ENCODE measurements around the gene KCNJ15.
"Not testable (repeated sequence)": the region's sequence is repeated elsewhere in the genome, so short reads cannot be mapped to it uniquely, and the experiment has no call there.

KCNJ15 gene

DNA sequence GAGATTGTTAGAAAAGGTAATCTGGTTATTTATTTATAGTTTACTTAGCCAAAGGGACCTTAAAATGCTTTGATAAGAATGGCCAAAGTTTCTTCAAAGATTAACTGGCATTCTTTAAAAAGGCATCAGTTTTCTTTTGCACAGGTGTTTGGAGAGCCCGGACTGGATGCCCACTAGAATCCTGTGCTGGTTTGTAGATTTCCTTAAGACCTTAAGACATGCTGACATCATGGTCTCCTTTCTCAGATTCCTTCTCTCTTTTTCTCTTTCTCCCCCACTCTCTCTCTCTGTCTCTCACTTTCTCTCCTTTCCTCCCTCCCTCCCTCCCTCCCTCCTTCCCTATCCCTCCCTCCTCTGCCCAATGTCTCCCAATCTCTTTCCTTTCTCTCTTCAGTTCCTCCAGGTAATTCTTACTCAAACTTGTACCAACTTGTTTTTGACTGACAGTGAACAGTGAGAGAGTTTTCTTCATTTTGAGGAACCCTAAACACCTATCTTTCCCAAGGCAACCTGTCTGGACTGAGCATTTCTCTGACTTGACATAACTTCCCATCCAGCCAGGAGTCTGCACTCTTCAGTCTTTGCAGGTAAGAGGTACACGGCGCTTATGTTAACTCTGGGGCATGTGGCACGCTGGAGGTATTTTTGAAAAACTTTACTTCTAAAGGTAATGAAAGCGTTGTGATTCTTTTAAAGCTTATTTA lies at the start of gene KCNJ15:
Gene KCNJ15, plus strand, starts transcription at position 393 of the 704 bp plus-strand sequence. CDS start 42,271 bp downstream, outside the sequence.
- no peak for DNase-seq

DNA sequence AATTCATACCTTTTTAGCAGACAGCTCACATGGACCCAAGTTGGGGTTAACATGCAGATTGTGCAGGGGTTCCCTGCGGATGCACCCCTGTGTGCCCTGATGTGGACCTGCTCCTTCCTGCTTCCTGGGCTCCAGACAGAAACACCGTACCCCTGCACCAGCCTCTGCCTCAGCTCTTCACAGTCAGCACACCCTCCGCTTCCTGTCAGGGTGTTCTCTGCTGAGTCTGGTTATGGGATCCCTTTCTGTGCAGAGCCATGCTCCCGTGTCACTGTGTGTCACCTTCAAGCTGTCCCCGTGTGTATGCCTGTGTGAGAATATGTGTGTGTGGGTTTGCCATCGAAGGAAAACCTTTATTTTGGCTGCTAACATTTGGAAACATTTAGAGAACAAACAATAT lies 48.7 kb upstream of the KCNJ15 start:
- no peak for DNase-seq

DNA sequence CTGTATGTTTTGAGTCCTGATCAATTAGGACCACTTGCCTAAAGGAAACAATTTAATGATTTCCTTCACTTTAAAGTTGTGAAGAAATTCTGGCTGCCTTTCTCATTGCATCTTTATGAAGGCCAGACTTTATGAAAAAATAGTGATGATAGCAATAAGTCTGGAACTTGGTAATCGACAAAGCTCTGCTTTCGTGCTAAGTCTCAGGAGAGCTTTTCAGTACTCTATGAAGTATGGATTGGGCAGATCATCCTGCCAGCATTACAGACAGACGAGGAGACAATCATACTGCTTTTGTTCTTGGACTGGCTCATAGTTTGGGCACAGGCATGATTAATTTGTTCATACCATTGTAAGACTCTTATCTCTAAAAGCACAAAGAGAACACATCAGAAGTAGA lies 45.5 kb upstream of the KCNJ15 start:
- no peak for DNase-seq

DNA sequence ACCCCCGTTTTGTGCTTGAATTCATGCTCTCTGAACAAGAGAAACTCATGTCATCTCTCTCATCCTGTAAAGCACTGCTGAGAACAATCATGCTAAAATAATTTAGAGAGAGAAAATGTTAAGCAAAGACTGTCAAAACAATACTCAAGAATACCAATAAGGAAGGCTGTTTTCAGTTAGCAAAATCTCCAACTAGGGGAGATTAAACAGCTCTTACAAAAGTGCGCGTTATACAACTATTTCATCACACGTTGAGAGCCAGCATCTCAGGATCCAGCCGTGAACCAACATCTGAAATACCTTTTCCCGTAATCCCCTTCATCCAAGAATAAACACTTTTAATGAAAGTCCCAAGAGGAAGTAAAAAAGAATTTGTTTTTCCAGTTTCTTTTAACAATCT lies 44.1 kb upstream of the KCNJ15 start:
- DNase-seq, result no peak

DNA sequence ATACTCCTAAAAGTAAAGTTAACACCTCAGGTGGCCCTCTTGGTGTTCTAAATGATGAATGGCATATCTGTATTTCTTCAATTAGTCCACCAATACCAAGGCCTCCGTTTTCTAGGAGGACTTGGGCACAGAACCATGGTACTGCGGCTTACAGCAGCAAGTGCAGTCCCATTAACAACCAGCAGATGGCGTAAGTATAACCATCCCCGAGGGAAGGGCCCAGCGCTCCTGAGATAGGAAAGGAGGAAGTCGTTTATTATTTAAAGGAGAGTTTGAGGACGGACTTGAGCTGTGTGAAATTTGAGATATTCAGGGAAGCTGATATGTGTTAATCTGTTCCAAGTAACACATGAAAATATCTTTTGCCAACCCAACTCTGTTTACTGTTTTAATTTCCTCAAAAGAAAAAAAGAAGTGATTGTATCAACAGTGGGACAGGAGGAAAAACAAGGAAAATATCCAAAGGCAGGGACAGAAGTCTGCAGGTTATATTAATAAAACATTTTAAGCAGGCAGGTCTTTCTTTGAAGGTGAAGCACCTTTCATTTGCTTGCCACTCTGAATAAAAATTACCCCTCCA lies 37.7 kb upstream of the KCNJ15 start:
- DNase-seq, result peak; percentile 59 to 65

DNA sequence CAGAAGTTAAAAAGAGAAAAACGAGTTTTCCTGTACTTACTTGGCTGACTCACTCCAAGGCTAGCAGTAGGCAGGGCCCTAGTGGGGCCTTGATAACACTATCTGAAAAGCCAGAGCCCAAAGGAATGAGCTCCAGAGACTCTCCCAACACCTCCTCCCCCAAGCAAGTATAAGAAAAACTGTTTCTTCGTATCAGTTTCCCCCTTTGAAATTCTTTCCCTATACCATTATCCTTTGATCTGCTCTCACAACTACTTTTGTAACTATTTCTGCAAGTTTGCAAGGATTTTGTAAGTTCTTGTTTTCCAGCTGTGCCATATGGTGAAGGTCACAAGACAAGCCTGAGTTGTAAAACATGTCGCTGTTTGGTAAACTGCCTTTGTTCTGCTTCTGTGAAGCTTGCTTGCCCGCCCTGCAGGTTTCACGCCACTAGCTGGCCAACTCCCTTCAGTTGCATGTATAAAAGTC lies 36.5 kb upstream of the KCNJ15 start:
- DNase-seq, result no peak

DNA sequence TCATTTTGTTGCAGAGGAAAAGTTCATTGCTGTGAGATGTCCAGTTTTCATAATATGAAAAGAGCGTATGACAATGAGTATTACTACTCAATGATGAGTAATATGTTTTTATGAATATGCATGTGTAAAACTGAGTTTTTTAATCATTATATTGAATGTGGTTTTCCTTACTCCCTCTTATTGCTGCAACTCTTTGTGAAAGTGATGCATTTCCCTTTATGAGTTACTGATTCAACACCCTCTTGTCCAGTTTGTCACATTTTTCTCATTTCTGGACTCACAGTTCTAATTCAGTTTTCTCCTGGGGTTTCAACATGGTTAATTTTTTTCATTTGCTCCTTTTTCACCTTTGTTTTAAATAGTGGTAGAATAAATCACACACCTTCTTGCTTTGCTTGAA lies 35.2 kb upstream of the KCNJ15 start:
- no peak for DNase-seq

DNA sequence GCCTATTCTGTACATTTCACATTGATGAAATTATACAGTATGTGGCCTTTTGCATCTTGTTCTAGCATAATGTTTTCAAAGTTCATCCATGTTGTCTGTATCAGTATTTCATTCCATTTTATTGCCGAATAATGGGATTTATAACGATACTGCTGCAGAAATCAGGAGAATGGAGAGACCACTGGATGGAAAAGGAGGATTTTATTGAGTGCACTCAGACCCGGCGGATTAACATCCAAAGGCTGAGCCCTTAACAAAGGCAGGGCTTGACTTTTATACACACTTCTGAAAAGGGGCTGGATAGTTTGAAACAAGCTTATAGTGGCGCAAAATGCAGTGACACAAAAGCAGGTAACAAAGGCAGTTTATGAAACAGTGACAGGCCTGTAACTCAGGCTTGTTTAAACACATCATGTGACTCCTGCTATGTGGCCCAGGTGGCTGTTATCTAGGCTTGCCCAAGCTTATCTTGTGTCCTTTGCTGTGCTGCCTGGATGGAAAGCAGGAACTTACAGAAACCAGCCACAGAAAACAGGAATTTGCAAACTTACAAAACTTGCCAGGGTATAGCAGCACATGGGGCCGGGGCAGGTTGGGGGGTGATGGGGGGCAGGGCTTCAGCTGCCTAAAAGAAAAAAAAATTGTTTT lies 32.8 kb upstream of the KCNJ15 start:
- DNase-seq, result peak in 1 of 2 donors; percentile 16

DNA sequence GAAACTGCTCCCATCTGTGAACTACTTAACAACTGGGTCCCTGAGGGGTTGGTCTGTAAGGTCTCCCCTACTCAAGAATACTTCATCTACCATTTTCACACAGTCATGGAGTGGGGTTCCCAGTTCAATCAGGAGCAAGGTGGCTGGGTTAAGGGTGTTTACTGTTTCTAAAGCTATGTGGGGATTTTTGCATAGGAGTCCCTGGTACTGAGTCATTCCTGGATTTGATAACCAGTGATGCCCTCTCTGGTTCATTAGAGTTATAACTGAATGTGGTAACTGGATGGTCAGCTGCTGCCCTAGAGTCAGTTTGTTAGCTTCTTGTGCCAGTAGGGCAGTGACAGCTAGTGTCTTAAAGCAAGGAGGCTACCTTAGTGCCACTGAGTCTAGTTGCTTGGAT lies 29.4 kb upstream of the KCNJ15 start:
- no peak for DNase-seq

DNA sequence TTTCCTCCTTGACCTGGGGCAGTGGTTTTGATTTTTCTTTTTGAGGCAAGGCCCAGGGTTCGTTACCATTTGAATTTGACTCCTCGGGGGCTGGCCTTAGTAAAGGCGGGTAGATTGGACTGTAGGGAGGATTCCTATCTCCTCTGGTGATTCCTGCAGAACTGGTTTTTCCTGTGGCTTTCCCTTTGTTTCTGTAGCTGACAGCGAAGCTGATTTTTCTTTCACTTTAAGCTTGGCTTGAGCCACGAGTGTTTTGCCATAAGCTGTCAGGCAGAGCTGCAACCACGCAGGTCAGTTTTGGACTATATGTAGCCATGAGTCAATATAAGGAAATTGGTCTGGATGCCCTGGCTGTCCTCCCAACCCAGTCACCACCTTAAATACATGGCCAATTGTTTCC lies 28.7 kb upstream of the KCNJ15 start:
- no peak for DNase-seq

DNA sequence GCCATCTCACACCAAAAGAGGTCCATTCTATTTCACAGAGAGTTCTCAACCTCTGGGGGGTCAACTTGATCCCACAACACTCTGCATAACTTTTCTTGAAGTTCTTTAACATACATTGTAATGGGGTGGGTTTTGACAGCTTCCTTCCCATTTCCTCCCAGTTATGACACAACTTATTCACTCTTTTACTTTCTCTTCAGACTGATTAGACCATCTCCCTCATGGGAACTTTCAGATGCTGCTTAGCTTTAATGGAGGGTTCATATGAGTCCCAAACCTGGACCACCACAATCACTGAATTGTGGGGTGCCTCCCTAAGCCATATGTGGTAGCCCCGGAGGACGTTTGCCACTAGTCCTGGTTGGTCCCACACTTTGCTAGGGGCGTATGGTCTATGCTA lies 28.3 kb upstream of the KCNJ15 start:
- DNase-seq, result no peak

DNA sequence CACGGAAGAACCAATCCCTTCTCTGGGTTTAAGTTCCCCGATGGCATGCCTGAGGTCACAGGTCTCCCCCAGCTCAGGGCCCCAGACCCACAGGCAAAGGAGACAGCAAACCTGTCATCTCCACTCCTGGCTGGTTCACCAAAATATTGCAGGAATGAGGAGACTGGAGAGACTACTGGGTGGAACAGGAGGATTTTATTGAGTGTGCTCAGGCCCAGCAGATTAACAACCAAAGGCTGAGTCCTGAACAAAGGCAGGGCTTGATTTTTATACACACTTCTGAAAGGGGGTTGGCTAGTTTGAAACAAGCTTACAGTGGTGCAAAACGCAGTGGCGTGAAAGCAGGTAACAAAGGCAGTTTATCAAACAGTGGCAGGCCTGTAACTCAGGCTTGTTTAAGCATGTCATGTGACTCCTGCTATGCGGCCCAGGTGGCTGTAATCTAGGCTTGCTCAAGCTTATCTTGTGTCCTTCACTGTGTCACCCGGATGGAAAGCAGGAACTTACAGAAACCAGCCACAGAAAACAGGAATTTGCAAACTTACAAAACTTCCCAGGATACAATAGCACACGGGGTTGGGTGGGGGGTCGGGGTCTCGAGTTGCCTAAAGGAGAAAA lies 27.4 kb upstream of the KCNJ15 start:
- no peak for DNase-seq

DNA sequence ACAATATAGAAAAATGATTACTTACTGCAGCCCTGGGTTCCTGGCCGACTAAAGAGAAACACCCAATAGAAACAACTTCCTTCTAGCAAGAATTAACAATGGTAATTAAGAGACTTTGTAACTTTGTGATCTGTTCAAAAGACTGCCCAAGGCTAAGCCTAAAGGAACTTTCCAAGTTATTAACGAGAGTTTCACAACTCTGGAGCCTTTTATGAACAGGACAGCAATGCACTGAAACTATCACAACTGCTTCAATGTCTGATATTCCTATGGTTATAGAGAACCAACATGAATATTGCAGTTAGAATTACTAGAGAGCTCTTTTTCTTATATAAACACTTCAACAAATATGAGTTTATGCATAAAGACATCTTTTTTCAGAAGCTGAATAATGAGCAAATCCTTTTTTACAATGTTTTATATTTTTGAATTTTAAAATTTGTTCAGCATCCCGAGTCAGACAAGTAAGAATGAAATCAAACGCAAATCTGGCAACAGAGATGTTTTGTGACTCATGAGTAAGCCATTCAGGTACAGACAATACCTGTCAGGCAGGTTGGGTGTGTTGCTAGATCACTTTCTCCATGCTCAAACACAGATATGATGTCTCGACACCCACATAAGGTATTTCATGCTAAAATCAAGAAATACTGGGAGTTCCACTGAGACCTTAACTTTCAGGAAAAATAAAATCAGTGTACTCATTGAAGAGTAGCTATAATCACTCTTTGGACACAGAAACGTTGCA lies 22.2 kb upstream of the KCNJ15 start:
- DNase-seq, result no peak

DNA sequence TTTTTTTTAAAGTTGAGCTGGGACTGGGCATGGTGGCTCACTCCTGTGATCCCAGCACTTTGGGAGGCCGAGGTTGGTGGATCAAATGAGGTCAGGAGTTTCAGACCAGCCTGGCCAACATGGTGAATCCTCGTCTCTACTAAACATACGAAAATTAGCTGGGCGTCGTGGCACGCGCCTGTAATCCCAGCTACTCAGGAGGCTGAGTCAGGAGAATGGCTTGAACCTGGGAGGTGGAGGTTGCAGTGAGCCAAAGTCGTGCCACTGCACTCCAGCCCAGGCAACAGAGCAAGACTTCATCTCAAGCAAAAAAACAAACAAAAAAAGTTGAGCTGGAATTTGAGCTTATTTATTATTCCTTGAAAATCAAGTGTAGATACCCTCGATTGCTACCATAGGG lies 21.5 kb upstream of the KCNJ15 start:
- DNase-seq, result not testable (repeated sequence)

DNA sequence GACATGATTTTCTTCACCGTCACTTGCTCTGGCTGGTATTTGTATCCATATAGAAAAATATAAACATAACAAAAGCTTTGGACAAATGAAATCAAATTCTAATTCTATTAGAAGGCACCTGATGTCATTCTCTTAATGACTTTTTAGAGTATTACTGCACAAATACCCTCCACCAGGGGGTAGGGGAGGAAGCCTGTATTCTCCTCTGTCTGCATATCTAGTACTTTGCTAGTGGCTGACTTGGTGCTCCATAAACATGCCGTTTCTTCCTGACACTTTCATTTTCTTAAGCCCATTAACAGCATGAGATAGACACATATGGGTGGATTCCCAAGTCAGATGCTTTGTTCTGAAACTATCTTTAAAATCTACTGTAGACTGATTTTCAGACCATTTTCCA lies 20.6 kb upstream of the KCNJ15 start:
- DNase-seq, result no peak

DNA sequence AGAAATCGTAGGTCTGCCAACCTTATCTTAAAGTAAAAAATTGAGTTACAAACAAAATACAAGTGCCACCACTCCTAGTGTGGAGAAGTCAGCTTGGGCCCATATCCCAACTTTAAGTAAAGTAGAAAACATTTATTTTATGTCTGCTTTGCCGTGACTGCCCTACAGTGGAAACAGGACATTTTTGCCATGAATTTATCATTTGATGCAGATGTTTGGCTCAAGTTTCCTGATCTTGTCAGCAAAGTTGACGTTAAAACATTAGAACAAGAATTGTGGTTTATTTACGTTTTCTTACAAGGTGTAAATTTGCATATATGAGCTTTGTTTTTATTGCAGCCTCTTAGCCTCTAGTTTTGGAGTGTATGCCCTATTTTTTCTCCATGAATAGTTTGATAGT lies 17.1 kb upstream of the KCNJ15 start:
- no peak for DNase-seq

DNA sequence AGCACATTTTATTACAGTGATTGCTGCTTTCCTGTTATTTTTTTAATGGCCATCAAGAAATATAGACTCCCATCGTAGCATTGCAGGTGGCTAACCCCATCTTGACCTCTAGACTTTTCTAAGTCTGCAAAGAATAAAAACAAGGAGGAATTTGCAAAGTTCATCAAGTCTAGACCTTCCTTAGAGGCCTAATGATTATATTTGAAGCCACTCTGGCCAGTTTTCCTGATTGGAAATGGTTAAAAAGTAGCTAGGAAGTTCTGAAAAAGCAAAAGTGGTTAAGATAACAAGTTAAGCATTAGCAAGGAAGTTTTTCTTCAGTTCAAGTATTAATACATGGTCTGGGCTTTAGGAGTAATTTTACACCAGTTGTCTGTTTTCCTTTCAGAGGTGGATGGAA lies 16.7 kb upstream of the KCNJ15 start:
- DNase-seq, result no peak

DNA sequence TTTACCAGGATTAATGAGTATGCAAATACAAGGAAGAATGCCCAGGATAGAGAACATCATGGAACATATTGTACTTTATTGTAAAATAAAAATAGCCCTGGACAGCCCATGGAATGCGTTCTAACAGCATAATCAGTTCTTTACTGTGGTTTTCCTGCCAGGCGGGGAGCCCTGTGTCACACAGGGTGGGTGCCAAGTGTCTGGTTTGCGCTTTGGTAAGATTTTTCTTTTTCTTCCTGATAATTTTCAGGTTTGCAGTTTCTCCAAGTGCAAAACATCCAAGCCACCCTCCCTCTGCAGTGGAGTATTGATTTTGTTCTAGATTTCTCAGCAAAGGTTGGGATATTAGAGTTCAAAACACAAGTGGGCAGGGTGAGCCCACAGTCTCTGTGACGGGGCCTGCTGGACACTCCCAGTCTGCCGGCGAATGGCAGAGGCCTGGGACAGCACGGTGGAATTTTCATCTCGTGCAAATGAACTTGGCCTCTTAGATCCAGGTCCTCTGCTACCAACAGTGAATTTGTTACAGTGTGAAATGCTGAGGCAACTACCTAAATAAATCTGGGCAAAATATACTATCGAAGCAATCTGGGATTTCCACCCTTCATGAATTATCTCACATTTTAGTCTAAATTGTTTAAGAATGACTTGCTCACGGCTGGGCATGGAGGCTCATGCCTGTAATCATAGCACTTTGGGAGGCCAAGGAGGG lies 15.6 kb upstream of the KCNJ15 start:
- no peak for DNase-seq

DNA sequence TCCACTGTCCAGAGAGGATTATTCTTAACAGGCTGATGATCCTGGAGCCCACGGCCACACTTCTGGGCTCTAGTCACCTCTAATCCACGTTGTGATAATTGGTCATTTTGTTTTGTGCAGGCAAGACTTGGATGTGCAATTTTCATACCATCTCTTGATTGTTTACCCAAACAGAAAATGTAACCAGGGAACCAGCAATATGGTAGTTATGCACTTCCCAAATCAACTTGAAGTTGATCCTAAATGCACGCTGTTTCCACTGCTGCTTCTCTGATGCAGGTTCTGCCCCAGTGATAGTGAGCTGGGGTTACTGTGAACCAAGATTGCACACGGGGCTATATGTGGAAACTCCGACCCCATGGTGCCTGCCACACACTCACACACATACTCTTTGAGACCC lies 14.7 kb upstream of the KCNJ15 start:
- DNase-seq, result no peak

DNA sequence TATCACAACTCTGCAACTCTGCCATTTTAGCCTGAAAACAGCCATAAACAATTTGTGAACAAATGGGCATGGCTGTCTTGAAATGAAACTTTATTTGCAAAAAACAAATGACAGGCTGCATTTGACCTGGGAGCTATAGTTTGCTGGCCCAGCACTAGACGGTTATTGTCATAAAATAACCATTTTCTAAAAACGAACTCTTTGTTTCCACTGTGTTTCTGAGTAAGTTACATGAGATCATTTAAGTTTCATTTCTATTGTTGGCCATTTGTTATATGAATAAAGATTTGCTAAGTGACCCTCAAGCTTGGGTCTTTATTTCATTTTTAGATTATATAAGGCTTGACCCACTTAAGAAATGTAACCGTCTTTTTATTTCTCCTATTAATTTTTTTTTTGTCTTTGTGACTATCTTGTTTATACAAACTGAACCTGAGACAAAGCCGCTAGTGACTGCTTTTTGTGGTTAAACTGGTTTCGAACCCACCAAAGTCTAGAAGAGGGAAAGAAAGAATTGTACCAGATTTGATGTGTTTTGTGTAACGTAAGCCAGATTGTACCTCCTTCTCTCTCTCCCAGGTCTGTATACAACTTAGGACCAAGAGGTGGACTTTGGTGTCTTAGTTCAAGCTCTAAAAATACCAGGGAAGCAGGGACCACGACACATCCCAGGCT lies 12.9 kb upstream of the KCNJ15 start:
- DNase-seq, result no peak

DNA sequence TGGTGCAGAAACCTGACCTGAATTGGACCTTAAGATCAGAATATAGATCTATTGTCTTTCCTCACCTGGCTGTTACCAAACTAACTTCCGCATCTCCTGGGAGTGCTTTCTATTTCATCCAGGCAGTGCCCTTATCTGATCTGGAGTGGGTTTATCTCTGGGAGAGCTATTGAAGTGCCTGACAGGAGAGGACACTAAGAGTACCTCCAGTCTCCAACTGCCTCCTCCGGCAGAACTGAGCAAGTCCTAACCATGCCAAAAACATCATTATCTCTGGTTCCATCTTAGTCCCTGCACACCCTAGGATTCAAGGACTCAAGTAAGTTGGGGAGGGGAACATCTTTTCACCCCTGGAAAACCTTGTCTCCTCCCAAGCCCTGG lies 12.4 kb upstream of the KCNJ15 start:
- DNase-seq, result no peak
